ENCODE data around the gene TYMS. TPM values are rescaled to one million over a fixed set of nuclear protein-coding genes. Genes with fewer than 3 reads are reported as not detected.

Gene TYMS
- total RNA-seq, 1 experiment from 2014 or later: 140 TPM

- Histone ChIP-seq H2BK20ac (ENCODE audit: low read depth, low read length, poor library complexity, severe bottlenecking) (no peak overlapping the region), H2AK5ac (ENCODE audit: insufficient read length, low read length) (no peak overlapping the region), H2BK120ac (ENCODE audit: low read depth, low read length, poor library complexity, severe bottlenecking) (no peak overlapping the region), H3K18ac (ENCODE audit: insufficient read length, low read depth, low read length) (no peak overlapping the region), H3K27ac (ENCODE audit: insufficient read length, low read depth, low read length) (no peak overlapping the region), H3K9ac (ENCODE audit: extremely low read depth, insufficient read length, low read length) (no peak overlapping the region), H3T11ph (ENCODE audit: low read length) (no peak overlapping the region), H3K23me2 (ENCODE audit: insufficient read length, low read depth, low read length, poor library complexity, severe bottlenecking) (no peaks in the 10 kb centered on the region), H2BK5ac (ENCODE audit: insufficient read length, low read length) (no peak overlapping the region), H2BK12ac (ENCODE audit: insufficient read length, low read depth, low read length) (no peak overlapping the region), H2BK15ac (ENCODE audit: low read depth, low read length) (no peak overlapping the region), H3K56ac (ENCODE audit: insufficient read length, low read depth, low read length) (no peak overlapping the region), H3K4me1 (ENCODE audit: insufficient read depth, low read length) (no peaks in the 10 kb centered on the region), H3K4me2 (ENCODE audit: insufficient read depth, insufficient read length, low read length) (no peak overlapping the region), H3K23ac (ENCODE audit: insufficient read length, low read depth, low read length) (no peak overlapping the region), H3K79me1 (ENCODE audit: insufficient read depth, low read depth, low read length, poor library complexity, severe bottlenecking) (no peaks in the 10 kb centered on the region), H3K14ac (ENCODE audit: insufficient read depth, low read length) (no peak overlapping the region), H2AFZ (ENCODE audit: low read length) (no peak overlapping the region), H4K91ac (ENCODE audit: insufficient read length, low read depth, low read length) (no peak overlapping the region), H3K79me2 (ENCODE audit: insufficient read depth, low read length) (no peaks in the 10 kb centered on the region), H4K20me1 (ENCODE audit: control insufficient read depth, insufficient read depth, insufficient read length) (no peaks in the 10 kb centered on the region), H4K8ac (replicated peaks; ENCODE audit: insufficient read length, low read depth, low read length) (no peak overlapping the region), H3K27me3 (ENCODE audit: insufficient read depth, low read length) (no peaks in the 10 kb centered on the region), H4K5ac (ENCODE audit: insufficient read length, low read depth, low read length) (no peak overlapping the region), H3K4ac (ENCODE audit: low read depth, low read length) (no peak overlapping the region), H3K9me3 (ENCODE audit: control insufficient read depth, low read depth, low read length) (no peaks in the 10 kb centered on the region)
- WGBS (ENCODE audit: extremely low coverage, insufficient read length, low lambda C conversion rate): no CpG with 5 or more reads among the region's 4 CpGs
- H3K27ac Mint-ChIP-seq: no peak overlapping the region
- no peak overlapping the region for H3K4me3 Mint-ChIP-seq
- peaks cover 3 to 7% of the 10 kb centered on the region in 2 experiments; a peak in 2 of 5 replicates for H3K9me3 Mint-ChIP-seq
- H3K4me1 Mint-ChIP-seq: peaks cover 0 to 2% of the 10 kb centered on the region in 2 experiments; a peak in 1 of 4 replicates
- peaks cover 5% of the 10 kb centered on the region for H3K27me3 Mint-ChIP-seq (ENCODE audit: low read depth)
- H3K36me3 Mint-ChIP-seq (ENCODE audit: insufficient read depth in 1 of 3, low read depth in 3 of 3): peaks cover 0 to 3% (median 2%) of the 10 kb centered on the region in 3 experiments; a peak in 4 of 7 replicates
- TF ChIP-seq CTCF (conservative IDR thresholded peaks at IDR 0.05): no peak
- no peak for DNase-seq
Measured at GRCh38 chr18:717003-717402, 59.5 kb downstream of the TYMS start.

Other genes with a start within 250 kb of the TYMS start
- 0.59 and 0.70 TPM in 2 replicates for gene COLEC12, start 157.0 kb upstream of the TYMS start, total RNA-seq (2021)
- gene CETN1, start 77.3 kb upstream of the TYMS start, total RNA-seq (2021): not detected in 2 replicates
- gene CLUL1, start 60.7 kb upstream of the TYMS start, total RNA-seq (2021): 0.13 and 0.22 TPM in 2 replicates
- gene ENOSF1, start 55.0 kb downstream of the TYMS start, total RNA-seq (2021): 37.9 and 40.3 TPM in 2 replicates
- gene YES1, start 154.6 kb downstream of the TYMS start, total RNA-seq (2021): 86.9 and 89.2 TPM in 2 replicates
- gene ADCYAP1, start 247.2 kb downstream of the TYMS start, total RNA-seq (2021): not detected in 2 replicates